Stomach (tissue), 9 donors: ENCODE results near the gene SIN3B. TPM values are rescaled to one million over a fixed set of nuclear protein-coding genes. Genes with fewer than 3 reads are reported as not detected.

Source experiments
- DNase-seq, 2 donors: peaks; one replicate each; pipeline versions ENCODE4 v3.0.0 to v3.0.0-alpha.2; 2013 to 2019
- H3K27ac ChIP-seq, 5 donors: fragments of 200-600 bp in 4 of 5; sonication (generic) in 4 of 5; one replicate each; pipeline ENCODE4 v1.5.1; 2013 to 2019; ENCODE audit warnings: mild to moderate bottlenecking in 1 of 5, moderate library complexity in 1 of 5
- H3K27me3 ChIP-seq, 3 donors: fragments of 200-600 bp; sonication (generic); one replicate each; pipeline ENCODE4 v1.5.1; 2017 to 2019; ENCODE audit warnings: mixed run types in 1 of 3
- H3K36me3 ChIP-seq, 4 donors: fragments of 200-600 bp; sonication (generic); 1 replicate in 3 of 4; 2 replicates in 1 of 4; pipeline ENCODE4 v1.5.1; 2016 to 2019
- H3K4me1 ChIP-seq, 4 donors: fragments of 200-600 bp; sonication (generic); one replicate each; pipeline ENCODE4 v1.5.1; 2016 to 2019
- H3K4me3 ChIP-seq, 4 donors: fragments of 200-600 bp; sonication (generic) in 3 of 4; one replicate each; pipeline ENCODE4 v1.5.1; 2016 to 2019; ENCODE audit warnings: mild to moderate bottlenecking in 1 of 4
- H3K9me3 ChIP-seq, 4 donors: fragments of 200-600 bp; sonication (generic); one replicate each; pipeline ENCODE4 v1.5.1; 2016 to 2019
- EP300 ChIP-seq: sonication (generic); formaldehyde crosslinking; IDR thresholded peaks from one replicate; pipeline ENCODE4 v1.6.1; 2017; ENCODE audit warnings: antibody characterized with exemption
- POLR2A ChIP-seq, 4 donors: fragments of 450-650 bp; IDR thresholded peaks; one replicate each; pipeline ENCODE4 v1.6.1; 2016; ENCODE audit warnings: antibody characterized with exemption in 4 of 4, control low read depth in 2 of 4, mild to moderate bottlenecking in 1 of 4, moderate library complexity in 1 of 4
- POLR2AphosphoS5 ChIP-seq, 3 donors: sonication (generic); formaldehyde crosslinking; IDR thresholded peaks; one replicate each; pipeline ENCODE4 v1.6.1; 2016; ENCODE audit warnings: antibody characterized with exemption in 3 of 3
- WGBS, 5 donors: extraction: QIAGEN DNeasy Blood & Tissue Kit in 3 of 5; methylation state at CpG; one replicate each; pipeline versions ENCODE4 v1.1.5 to v1.1.7; 2013 to 2018; 5-methylcytosine and 5-hydroxymethylcytosine counted together
- intact Hi-C: fragments of 100-400 bp; cut with DNase I; formaldehyde crosslinking; loops from one replicate; pipeline ENCODE4 v1.15.1; 2023; ENCODE audit warnings: low total_unique reads
- polyA plus RNA-seq, 3 donors: library from polyadenylated mRNA; stranded (reverse); fragments of 200-250 nt; gene quantifications; one replicate each; pipeline ENCODE4 v1.2.3, GENCODE V29; 2013
- total RNA-seq, 5 donors: library from RNA; depleted of rRNA; stranded (reverse); fragments of >200 nt; gene quantifications; one replicate each; pipeline versions ENCODE4 v1.1.0 to v1.2.3, GENCODE V29; 2014 to 2016
- TF ChIP-seq, protein P1 (sequence below), 7 experiments: fragments of 450-650 bp in 4 of 7; fragments of 200-600 bp in 3 of 7; sonication (generic) in 3 of 7; IDR thresholded peaks; one replicate each; pipeline ENCODE4 v1.5.1; 2016 to 2019; ENCODE audit warnings: antibody characterized with exemption in 7 of 7, control low read depth in 2 of 7, mild to moderate bottlenecking in 1 of 7
- donor health status: healthy with polysubstance abuse.
- donor health status: Bipolar disorder and iron deficiency.
- donor health status: healthy.

Gene SIN3B
- total and polyA plus RNA-seq, 8 donors = 9.2 to 566 (median 62.4) TPM

DNA sequence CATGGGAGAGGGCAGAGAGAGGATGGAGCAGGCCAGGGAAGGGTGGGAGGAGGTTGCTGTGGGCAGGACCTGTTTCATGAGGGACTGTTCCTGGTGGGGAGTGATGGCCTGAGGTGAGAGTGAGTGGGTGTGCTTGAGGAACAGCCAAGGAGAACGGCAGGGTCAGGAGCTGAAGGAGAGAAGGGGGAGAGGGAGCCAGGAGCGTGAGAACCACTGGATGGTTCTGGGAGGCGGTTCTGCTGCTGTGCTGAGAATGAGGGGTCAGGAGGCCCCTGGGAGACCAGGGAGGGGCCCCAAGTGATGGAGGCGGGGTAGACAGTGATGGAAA lies 7.8 kb downstream of the SIN3B start:
- no peak overlapping the region for H3K4me3 ChIP-seq
- no peaks in the 10 kb centered on the region for H3K27me3 ChIP-seq
- peaks cover 5 to 12% (median 7%) of the 10 kb centered on the region in 4 donors for H3K4me1 ChIP-seq
- intact Hi-C loops = no loop called here
- no peaks in the 10 kb centered on the region for H3K9me3 ChIP-seq
- H3K36me3 ChIP-seq = peaks cover 36 to 100% (median 100%) of the 10 kb centered on the region in 4 donors
- peak in 1 of 4 donors; percentile 4 for TF ChIP-seq POLR2A (IDR thresholded peaks at IDR 0.05)
- TF ChIP-seq EP300 = no peak
- DNase-seq = no peak
- 85 to 91% (median 90%) methylated on average over 4 of the region's 4 CpGs for WGBS, 5 donors
- H3K27ac ChIP-seq = no peak overlapping the region

DNA sequence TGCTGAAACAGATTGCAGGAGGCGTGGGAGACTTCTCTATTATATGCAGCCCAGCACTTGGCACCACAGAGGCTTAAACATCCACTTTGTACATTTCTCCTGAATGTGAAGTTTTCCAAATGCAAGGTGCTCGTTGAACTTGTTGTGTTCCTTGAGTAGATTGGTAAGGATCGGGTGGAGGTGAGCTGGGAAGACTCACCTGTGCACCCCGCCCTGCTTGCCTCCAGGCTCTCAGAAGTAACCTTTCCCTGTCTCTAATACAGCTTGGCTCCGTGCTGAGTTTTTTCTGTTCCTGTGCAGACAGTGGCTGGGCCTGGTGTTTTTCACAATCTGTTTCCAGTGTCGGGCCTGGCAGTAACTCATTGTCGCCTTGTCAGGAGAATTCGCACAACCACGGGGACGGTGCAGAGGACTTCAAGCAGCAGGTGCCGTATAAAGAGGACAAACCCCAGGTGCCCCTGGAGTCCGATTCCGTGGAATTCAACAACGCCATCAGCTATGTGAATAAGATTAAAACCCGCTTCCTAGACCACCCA lies 12.3 kb downstream of the SIN3B start:
- Histone ChIP-seq H3K36me3 (peaks cover 42 to 100% (median 100%) of the 10 kb centered on the region in 4 donors), H3K9me3 (no peaks in the 10 kb centered on the region), H3K27ac (no peak overlapping the region), H3K4me1 (peaks cover 2 to 5% (median 4%) of the 10 kb centered on the region in 4 donors), H3K4me3 (no peak overlapping the region), H3K27me3 (no peaks in the 10 kb centered on the region)
- intact Hi-C loops = no loop called here
- TF ChIP-seq EP300 (no peak), POLR2A (IDR thresholded peaks at IDR 0.05) (no peak)
- TF ChIP-seq, protein P1, sequence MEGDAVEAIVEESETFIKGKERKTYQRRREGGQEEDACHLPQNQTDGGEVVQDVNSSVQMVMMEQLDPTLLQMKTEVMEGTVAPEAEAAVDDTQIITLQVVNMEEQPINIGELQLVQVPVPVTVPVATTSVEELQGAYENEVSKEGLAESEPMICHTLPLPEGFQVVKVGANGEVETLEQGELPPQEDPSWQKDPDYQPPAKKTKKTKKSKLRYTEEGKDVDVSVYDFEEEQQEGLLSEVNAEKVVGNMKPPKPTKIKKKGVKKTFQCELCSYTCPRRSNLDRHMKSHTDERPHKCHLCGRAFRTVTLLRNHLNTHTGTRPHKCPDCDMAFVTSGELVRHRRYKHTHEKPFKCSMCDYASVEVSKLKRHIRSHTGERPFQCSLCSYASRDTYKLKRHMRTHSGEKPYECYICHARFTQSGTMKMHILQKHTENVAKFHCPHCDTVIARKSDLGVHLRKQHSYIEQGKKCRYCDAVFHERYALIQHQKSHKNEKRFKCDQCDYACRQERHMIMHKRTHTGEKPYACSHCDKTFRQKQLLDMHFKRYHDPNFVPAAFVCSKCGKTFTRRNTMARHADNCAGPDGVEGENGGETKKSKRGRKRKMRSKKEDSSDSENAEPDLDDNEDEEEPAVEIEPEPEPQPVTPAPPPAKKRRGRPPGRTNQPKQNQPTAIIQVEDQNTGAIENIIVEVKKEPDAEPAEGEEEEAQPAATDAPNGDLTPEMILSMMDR (IDR thresholded peaks at IDR 0.05) = no peak
- DNase-seq = no peak
- 88 to 92% (median 91%) methylated on average over 15 of the region's 15 CpGs for WGBS, 5 donors

DNA sequence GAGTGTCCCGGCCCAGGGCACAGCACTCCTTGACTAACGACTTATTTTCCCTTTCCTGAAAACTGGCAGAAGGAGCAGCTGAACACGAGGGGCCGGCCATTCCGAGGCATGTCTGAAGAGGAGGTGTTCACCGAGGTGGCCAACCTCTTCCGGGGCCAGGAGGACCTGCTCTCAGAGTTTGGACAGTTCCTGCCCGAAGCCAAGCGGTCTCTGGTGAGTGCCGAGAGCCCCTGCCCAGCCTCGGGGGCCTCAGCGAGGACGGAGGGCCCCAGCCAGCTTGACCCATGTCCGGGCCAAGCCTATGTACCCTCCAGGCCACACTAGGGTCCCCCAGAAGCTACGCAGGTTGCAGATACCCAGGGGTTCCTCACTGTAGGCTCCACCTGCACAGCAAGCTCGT lies 17.7 kb downstream of the SIN3B start:
- DNase-seq = no peak
- Histone ChIP-seq H3K4me1 (peaks cover 0 to 4% (median 0%) of the 10 kb centered on the region in 4 donors), H3K27ac (no peak overlapping the region), H3K4me3 (no peak overlapping the region), H3K9me3 (no peaks in the 10 kb centered on the region), H3K36me3 (peaks cover 62 to 100% (median 99%) of the 10 kb centered on the region in 4 donors), H3K27me3 (no peaks in the 10 kb centered on the region)
- WGBS, 5 donors = 93 to 97% (median 94%) methylated on average over 15 to 16 of the region's 16 CpGs
- intact Hi-C loops = no loop called here
- TF ChIP-seq EP300 (no peak), POLR2A (IDR thresholded peaks at IDR 0.05) (no peak), POLR2AphosphoS5 (IDR thresholded peaks at IDR 0.05) (no peak)
- TF ChIP-seq, protein P1 (IDR thresholded peaks at IDR 0.05) = no peak

DNA sequence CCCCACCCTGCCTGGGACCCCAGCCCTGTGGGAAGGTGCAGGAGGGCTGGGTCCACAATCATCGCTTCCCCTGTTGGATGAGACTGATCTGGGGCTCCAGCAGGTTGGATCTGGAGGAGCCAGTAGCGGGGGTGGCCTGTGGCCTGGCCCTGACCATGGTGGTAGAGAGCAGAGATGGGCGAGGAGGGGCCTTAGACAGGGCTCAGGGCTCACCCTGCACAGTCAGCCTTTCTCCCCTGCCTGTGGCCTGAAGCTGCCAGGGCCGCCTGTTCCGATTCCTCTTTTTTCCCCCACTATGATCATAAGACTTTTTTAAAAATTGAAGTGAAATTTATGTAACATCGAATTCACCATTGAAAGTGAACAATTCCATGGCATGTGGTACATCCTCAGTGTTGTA lies 18.2 kb downstream of the SIN3B start:
- no peaks in the 10 kb centered on the region for H3K27me3 ChIP-seq
- H3K27ac ChIP-seq = no peak overlapping the region
- H3K4me1 ChIP-seq = peaks cover 0 to 4% (median 0%) of the 10 kb centered on the region in 4 donors
- DNase-seq = no peak
- TF ChIP-seq POLR2A (IDR thresholded peaks at IDR 0.05) (no peak), EP300 (no peak), POLR2AphosphoS5 (IDR thresholded peaks at IDR 0.05) (no peak)
- TF ChIP-seq, protein P1 (IDR thresholded peaks at IDR 0.05) = no peak
- H3K36me3 ChIP-seq = peaks cover 62 to 100% (median 99%) of the 10 kb centered on the region in 4 donors
- WGBS, 5 donors = 93 to 96% (median 95%) methylated on average over 6 of the region's 6 CpGs
- no peaks in the 10 kb centered on the region for H3K9me3 ChIP-seq
- intact Hi-C loops = no loop called here
- no peak overlapping the region for H3K4me3 ChIP-seq

DNA sequence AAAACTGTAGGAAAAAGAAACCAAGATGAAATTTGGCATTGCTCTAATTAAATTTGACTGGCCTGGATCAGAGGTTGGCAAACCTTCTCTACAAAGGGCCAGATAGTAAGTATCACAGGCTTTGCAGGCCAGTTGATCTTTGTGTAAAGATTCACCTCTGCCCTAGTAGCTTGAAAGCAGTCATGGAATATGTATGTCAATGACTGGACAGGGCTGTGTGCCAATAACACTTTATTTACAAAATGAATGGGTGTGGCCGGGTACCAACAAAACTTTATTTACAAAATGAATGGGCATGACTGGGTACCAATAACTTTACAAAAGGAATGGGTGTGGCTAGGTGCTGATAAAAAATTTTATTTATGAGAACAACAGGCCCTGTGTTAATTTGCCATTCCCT lies 20.0 kb downstream of the SIN3B start:
- H3K27ac ChIP-seq = peak overlapping the region in 1 of 5 donors; percentile 4
- H3K4me3 ChIP-seq = no peak overlapping the region
- H3K27me3 ChIP-seq = no peaks in the 10 kb centered on the region
- peak in 1 of 3 donors; percentile 44 for TF ChIP-seq POLR2AphosphoS5 (IDR thresholded peaks at IDR 0.05)
- TF ChIP-seq, protein P1 (IDR thresholded peaks at IDR 0.05) = no peak
- TF ChIP-seq EP300 = no peak
- WGBS, 5 donors = 57 to 62% (median 58%) methylated on average over 1 of the region's 1 CpG
- peaks cover 0 to 4% (median 0%) of the 10 kb centered on the region in 4 donors for H3K4me1 ChIP-seq
- intact Hi-C loops = no loop called here
- DNase-seq = peak in 1 of 2 donors; percentile 30
- H3K9me3 ChIP-seq = no peaks in the 10 kb centered on the region
- H3K36me3 ChIP-seq = peaks cover 72 to 100% (median 99%) of the 10 kb centered on the region in 4 donors
